M059J (cell line): ENCODE results near the gene NRP1. TPM values are rescaled to one million over a fixed set of nuclear protein-coding genes. Genes with fewer than 3 reads are reported as not detected.
A peak's percentile ranks its signal among the peaks of the same experiment; 100 is the strongest.

Source experiments
- DNase-seq: peaks from one replicate; pipeline ENCODE4 v3.0.0-alpha.2; 2012; ENCODE audit warnings: low read depth
- total RNA-seq: library from RNA; depleted of rRNA; stranded (reverse); fragments of >200 nt; shearing (Covaris generic); gene quantifications from 2 replicates; pipeline ENCODE4 v1.2.3, GENCODE V29; 2014

NRP1 gene
- total RNA-seq, 1 experiment from 2014 or later = 106 TPM

- DNase-seq = no peak
These were observed 14.8 kb upstream of the NRP1 start for GRCh38 chr10:33349268-33349667.

- DNase-seq = no peak
These were observed 12.7 kb upstream of the NRP1 start for GRCh38 chr10:33347211-33347610.

- no peak for DNase-seq
These were observed 10.8 kb upstream of the NRP1 start for GRCh38 chr10:33345236-33345635.

- DNase-seq = no peak
These were observed 10.2 kb upstream of the NRP1 start for GRCh38 chr10:33344676-33345075.

- peak; percentile 26 for DNase-seq
These were observed 7.2 kb upstream of the NRP1 start for GRCh38 chr10:33341637-33342036.

GRCh38 chr10:33337326-33337957, 3.0 kb upstream of the NRP1 start:
- peak; percentile 82 for DNase-seq

- peak; percentile 53 for DNase-seq
These were observed 2.3 kb upstream of the NRP1 start for GRCh38 chr10:33336582-33337325.

- DNase-seq = peak; percentile 92
These were observed 1.5 kb upstream of the NRP1 start for GRCh38 chr10:33335801-33336581.

- DNase-seq = no peak
These were observed 1.0 kb upstream of the NRP1 start for GRCh38 chr10:33335551-33335800.

GRCh38 chr10:33334805-33335550, 511 bp upstream of the NRP1 start:
- peak; percentile 84 for DNase-seq

- peak; percentile 34 for DNase-seq
These were observed 986 bp downstream of the NRP1 start for GRCh38 chr10:33333260-33334101.

GRCh38 chr10:33332183-33333065, 2.0 kb downstream of the NRP1 start:
- DNase-seq = peak; percentile 38

- DNase-seq = no peak
These were observed 3.1 kb downstream of the NRP1 start for GRCh38 chr10:33331379-33331694.

- peak; percentile 74 for DNase-seq
These were observed 3.7 kb downstream of the NRP1 start for GRCh38 chr10:33330543-33331378.

GRCh38 chr10:33329178-33329577, 5.3 kb downstream of the NRP1 start:
- DNase-seq = peak; percentile 10

- DNase-seq = no peak
These were observed 6.2 kb downstream of the NRP1 start for GRCh38 chr10:33328253-33328652.

GRCh38 chr10:33327751-33328150, 6.7 kb downstream of the NRP1 start:
- DNase-seq = no peak

- no peak for DNase-seq
These were observed 7.5 kb downstream of the NRP1 start for GRCh38 chr10:33326933-33327332.

- peak; percentile 18 for DNase-seq
These were observed 8.5 kb downstream of the NRP1 start for GRCh38 chr10:33325929-33326328.

GRCh38 chr10:33323721-33324120, 10.7 kb downstream of the NRP1 start:
- no peak for DNase-seq
